ENCODE data around the gene TRIO.

DNA sequence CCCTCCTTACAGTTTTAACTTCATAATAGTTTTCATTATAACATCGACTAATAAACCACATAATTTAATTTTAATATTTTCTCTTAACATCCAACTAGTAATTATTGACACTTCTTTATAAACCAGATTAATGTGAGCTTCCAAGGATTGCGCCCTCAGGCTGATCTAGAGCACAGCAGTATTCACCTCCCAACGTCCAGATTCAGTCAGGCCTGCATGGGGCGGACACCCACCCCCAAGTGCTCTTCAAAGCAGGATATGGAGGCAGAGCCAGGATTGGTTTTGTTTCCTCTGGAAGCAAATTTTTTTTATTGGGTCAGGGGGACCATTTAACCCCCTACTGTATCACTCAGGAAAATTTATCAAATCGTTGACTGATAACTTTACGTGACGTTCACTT lies 215.4 kb downstream of the TRIO start:
- TF ChIP-seq, protein P1, sequence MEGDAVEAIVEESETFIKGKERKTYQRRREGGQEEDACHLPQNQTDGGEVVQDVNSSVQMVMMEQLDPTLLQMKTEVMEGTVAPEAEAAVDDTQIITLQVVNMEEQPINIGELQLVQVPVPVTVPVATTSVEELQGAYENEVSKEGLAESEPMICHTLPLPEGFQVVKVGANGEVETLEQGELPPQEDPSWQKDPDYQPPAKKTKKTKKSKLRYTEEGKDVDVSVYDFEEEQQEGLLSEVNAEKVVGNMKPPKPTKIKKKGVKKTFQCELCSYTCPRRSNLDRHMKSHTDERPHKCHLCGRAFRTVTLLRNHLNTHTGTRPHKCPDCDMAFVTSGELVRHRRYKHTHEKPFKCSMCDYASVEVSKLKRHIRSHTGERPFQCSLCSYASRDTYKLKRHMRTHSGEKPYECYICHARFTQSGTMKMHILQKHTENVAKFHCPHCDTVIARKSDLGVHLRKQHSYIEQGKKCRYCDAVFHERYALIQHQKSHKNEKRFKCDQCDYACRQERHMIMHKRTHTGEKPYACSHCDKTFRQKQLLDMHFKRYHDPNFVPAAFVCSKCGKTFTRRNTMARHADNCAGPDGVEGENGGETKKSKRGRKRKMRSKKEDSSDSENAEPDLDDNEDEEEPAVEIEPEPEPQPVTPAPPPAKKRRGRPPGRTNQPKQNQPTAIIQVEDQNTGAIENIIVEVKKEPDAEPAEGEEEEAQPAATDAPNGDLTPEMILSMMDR (IDR thresholded peaks at IDR 0.05) = no peak
- TF ChIP-seq POLR2A (IDR thresholded peaks at IDR 0.05) = no peak
